ENCODE results near the gene CABLES2. TPM values are rescaled to one million over a fixed set of nuclear protein-coding genes. Genes with fewer than 3 reads are reported as not detected.

The CABLES2 gene
- polyA plus RNA-seq, 3 donors = 8.8 to 9.3 (median 9.3) TPM

DNA sequence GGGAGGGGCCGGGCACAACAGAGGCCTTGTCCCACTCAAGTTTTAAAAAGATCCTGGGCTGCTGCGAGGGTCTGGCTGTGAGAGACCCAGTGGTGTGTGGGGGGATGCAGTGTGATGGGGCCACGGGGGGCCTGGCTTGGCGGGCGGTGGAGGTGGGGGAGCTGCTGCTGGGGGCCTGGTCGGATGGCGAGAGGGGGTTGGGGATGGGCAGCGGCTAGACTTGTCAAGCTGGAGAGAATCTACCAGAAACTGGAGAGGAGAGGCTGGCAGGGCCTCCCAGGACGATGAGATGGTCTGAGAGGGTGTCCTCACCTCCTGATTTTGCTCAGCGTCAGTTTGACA is 15.0 kb downstream of the CABLES2 start:
- no peak for DNase-seq (ENCODE audit: low read depth in 3 of 3, low spot score in 2 of 3)

GRCh38 chr20:62391165-62392076 is 15.7 kb downstream of the CABLES2 start:
- no peak for DNase-seq (ENCODE audit: low read depth in 3 of 3, low spot score in 2 of 3)

GRCh38 chr20:62390317-62391164 is 16.5 kb downstream of the CABLES2 start:
- no peak for DNase-seq (ENCODE audit: low read depth in 3 of 3, low spot score in 2 of 3)

DNA sequence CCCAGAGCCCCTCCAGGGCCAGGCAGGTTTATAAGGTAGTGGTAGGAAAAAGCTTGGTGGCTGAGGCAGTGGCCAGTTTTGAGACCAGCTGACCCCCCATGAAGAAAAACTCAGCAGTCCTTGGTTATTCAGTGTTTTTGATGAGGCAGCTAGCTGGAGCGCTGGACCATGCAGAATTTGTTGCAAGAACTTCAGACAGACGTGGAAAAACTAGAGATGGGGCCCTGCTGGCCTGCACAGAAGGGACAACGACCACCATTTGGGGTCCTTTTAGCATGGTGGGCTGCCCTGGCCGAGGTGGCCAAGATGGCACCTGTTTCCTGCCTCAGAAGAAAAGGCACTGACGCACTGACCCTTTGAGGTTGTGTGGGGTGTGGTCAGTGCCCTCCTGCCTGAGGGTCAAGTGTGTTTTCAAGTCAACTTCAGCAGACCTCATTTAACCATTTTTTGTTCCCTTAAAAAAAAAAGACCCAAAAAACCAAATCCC is 17.4 kb downstream of the CABLES2 start:
- no peak for DNase-seq (ENCODE audit: low read depth in 3 of 3, low spot score in 2 of 3)

DNA sequence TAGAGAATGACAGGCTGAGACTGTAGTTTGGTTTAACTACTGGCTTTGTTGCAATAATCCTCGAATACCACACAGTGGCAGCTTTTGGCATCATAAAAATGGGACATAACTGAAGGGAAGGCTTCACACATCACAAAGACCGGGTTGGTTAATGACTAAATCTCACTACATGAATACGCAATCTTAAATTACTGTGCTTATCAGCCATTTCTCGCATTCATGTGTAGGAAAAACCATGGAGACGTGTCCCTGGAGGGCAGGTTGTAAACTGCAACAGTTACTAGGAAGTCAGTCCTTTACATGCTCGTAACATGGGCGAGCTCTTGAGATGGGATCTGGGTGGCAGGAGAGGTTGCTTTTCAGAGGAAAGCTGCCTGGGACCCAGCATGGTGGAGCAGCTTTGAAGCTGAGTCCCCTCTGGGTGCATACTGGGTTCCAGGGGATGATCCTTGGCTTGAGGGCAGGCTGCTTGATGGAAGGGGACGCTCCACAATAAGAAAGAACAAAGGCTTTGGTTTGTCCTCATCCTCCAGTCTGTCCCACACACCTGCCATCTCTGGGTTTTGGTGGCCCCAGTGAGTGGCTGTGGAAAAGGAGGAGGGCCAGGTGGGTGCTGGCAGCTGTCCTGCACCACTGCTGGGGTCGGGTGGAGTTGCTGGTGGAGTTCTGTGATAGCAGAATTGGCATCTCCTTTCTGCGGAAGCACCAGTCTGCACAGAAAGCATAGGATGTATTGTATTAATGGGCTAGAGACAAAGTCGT is 18.1 kb downstream of the CABLES2 start:
- DNase-seq (ENCODE audit: low read depth in 3 of 3, low spot score in 2 of 3) = no peak

GRCh38 chr20:62387933-62388635 is 19.0 kb downstream of the CABLES2 start:
- DNase-seq (ENCODE audit: low read depth in 3 of 3, low spot score in 2 of 3) = no peak

GRCh38 chr20:62387219-62387913 is 19.7 kb downstream of the CABLES2 start:
- DNase-seq (ENCODE audit: low read depth in 3 of 3, low spot score in 2 of 3) = no peak

DNA sequence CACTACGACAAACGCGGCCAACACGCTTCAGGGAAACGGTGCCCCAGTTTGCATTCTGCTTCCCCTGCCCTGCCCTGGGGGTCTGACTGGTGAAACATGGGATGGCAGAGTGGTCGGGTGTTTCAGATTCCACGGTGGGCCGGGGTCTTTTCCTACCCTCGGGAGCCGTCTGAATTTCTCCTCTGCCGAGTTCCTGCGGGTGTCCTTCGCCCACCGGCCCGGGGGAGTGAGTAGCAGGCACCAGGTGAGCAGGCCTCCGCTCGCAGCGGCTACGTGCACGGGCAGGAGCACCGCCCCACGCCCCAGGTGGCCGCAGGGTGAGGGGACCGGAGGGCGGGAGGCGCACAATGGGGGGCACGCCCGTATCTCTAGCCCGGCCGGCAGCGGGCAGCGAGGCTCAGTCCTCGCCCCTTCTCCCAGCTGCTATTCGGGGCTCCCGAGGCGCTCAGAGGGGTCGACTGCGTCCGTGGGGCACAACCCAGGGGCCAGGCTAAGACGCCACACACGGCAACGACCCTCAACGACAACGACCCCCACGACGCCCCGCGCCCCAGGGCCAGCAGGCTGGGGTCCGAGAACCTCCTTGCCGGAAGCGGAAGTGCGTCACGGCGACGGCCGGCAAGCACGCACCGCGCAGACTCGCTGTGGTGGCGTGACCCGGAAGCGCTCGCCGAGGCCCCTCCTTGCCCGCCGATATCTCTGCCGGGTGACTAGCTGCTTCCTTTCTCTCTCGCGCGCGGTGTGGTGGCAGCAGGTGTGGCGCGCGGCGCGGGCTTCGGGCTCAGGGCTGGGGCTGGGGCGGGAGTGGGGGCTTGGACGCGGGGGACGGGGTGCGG is 20.5 kb downstream of the CABLES2 start, which contains the start of gene RPS21:
TSS of gene RPS21 (plus strand) at position 721 of the 836 bp plus-strand sequence. CDS start 236 bp downstream, outside the sequence.
- DNase-seq (ENCODE audit: low read depth in 3 of 3, low spot score in 2 of 3) = no peak

GRCh38 chr20:62382306-62383198 is 24.5 kb downstream of the CABLES2 start:
- DNase-seq (ENCODE audit: low read depth in 3 of 3, low spot score in 2 of 3) = no peak

GRCh38 chr20:62381842-62382241 is 25.2 kb downstream of the CABLES2 start:
- DNase-seq (ENCODE audit: low read depth in 3 of 3, low spot score in 2 of 3) = no peak

- no peak for DNase-seq (ENCODE audit: low read depth in 3 of 3, low spot score in 2 of 3)
These were observed 25.8 kb downstream of the CABLES2 start for GRCh38 chr20:62381202-62381797.

GRCh38 chr20:62378215-62378614 is 28.9 kb downstream of the CABLES2 start:
- no peak for DNase-seq (ENCODE audit: low read depth in 3 of 3, low spot score in 2 of 3)

DNA sequence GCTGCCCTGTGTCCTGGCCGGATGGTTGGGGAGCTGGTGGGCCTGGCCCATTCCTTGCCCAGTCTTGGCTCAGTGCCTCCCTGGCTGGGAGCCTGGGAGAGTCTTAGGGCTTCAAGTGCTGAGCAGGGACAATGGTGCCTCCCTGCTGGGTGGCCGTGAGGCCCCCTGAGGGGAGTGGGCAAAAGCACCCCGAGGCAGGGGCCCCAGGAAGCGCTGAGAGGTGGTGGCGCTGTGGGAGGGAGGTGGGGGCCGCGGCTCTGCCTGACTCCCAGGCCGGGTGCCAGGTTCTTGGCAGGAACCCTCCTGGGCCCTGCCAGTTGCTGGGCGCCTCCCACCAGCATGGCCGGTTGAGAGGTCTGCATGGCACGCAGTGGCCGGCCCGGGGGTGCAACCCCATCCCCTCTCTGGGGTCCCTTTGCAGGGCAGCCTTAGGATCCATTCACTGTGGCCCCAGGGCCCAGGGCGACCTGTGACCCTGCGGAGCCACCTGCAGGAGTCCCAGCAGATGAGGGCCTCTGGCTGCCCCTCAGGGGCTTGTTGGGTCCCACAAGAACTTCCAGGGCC is 29.4 kb downstream of the CABLES2 start:
- DNase-seq (ENCODE audit: low read depth in 3 of 3, low spot score in 2 of 3) = no peak

- no peak for DNase-seq (ENCODE audit: low read depth in 3 of 3, low spot score in 2 of 3)
These were observed 30.0 kb downstream of the CABLES2 start for GRCh38 chr20:62377064-62377461.

- DNase-seq (ENCODE audit: low read depth in 3 of 3, low spot score in 2 of 3) = no peak
These were observed 30.7 kb downstream of the CABLES2 start for GRCh38 chr20:62376112-62377063.
